Measurements from ENCODE around the gene TGFBR3L.

TGFBR3L gene

DNA sequence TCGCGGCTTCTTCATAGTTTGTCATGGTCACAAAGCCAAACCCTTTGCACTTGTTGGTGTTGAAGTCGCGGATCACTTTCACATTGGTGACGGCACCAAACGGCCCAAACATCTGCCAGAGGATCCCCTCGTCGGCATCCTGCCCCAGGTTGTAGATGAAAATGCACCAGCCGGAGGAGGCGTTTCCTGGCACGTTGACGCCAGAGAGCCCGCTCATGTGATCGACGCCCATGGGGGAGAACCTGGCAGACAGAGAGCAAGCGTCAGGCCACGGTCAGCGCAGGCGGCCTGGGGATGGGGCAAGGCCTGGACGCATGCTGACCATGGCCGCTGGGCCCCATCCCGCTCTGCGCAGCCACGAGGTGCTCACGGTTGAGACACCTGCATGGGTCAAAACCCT lies 48.9 kb downstream of the TGFBR3L start:
- no peak for DNase-seq

DNA sequence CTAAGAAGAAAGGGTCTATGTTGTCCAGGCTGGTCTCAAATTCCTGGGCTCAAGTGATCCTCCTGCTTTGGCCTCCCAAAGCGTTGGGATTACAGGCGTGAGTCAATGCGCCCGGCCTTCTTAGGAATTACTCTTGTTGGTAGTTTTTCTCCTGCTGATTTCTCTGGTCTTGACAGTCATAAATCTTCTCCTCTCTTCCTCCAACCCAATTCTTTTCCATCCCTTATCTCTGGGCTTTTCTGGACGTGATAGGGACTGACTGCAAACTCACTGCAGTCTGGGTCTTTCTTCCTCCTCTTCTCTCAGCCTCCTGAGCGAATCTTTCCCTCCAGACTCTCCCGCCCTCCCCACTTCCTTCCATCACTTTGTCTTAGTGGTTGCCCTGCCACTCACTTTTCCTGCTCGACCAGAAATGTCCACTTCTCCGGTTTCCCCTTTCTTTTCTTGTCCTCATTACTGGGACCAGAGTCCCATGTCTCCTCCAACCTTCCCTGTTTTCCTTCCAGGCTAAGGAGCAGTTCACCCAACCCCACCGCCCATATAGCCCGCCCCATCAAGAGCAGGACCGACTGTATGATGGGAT lies 50.7 kb downstream of the TGFBR3L start:
- no peak for DNase-seq

GRCh38 chr19:7965921-7966665 lies 51.5 kb downstream of the TGFBR3L start:
- no peak for DNase-seq

- no peak for DNase-seq
Measured at GRCh38 chr19:7968008-7968795, 53.6 kb downstream of the TGFBR3L start.
